HG02885 (cell line): ENCODE results near the gene RAD51B.

ENCODE experiments used
- ATAC-seq: cut with Tn5 transposase; IDR thresholded peaks from one replicate; pipeline ENCODE4 v1.9.1; 2021; ENCODE audit warnings: mild to moderate bottlenecking; ENCODE audit not compliant: unreplicated experiment, poor library complexity

Gene RAD51B

DNA sequence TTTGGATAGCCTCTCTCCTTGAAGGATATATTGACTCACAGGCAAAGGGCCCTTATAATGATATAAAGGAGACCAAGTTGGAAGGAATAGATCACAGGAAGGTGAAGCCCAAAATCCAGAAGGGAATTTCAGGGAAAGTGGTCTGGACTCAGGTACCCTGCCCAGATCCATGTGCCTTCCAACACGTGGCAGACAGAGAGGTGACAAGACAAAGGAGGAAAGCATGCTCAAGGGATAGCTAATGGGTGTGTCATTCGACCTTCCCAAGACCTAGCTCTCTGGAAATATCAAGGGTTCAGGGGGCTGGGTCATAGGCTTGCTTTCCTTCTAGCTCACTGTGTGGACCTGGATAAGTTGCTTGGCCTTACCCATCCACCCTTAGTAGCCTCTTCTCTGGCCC is 759.0 kb downstream of the RAD51B start:
- no peak for ATAC-seq

DNA sequence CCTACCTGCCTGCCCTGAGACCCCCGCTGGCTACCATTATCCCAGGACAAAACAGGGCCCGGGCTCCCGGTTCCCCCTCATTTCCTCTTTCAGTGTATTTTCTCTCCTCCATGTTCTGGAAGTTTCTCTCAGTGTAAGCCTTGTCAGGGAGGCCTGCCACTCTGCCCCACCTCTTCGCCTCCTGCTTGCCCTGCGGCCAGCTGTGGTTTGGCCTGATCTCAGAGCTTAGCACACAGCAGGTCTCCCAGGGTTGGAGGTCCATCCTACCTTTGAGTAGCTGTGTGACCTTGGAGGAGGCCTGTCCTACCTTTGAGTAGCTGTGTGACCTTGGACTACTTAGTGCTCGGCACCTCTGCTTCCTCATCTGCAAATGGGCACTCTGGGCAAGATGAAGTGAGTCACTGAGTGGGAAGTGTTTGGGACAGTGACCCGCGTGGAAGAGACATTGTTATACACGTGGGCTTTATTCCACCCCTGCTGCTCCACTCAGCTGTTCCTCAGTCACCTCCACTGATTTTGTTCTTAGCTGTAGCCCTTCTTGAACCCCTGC is 760.6 kb downstream of the RAD51B start:
- ATAC-seq: no peak

GRCh38 chr14:68580671-68581070 is 761.1 kb downstream of the RAD51B start:
- no peak for ATAC-seq

GRCh38 chr14:68583548-68584280 is 764.1 kb downstream of the RAD51B start:
- ATAC-seq: no peak

DNA sequence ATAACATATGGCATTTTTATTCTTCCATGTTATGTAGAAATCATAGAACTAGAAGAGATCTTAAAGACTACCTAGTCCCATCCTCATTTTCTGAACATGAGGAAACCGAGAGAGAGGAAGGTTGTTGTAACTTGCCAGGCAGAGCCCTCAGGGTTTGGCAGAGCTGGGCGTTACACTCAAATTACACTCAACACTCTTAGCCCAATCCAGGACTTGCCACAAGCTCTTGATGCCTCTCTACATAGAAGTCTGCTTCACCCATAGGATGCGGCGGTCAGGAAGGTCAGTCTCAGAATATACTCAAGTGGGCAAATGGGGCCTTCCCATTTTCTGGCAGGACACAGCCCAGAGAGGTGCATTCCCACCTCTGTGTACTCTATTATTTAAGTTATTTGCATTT is 765.2 kb downstream of the RAD51B start:
- no peak for ATAC-seq

- no peak for ATAC-seq
Measured at GRCh38 chr14:68585690-68586089, 766.1 kb downstream of the RAD51B start.

DNA sequence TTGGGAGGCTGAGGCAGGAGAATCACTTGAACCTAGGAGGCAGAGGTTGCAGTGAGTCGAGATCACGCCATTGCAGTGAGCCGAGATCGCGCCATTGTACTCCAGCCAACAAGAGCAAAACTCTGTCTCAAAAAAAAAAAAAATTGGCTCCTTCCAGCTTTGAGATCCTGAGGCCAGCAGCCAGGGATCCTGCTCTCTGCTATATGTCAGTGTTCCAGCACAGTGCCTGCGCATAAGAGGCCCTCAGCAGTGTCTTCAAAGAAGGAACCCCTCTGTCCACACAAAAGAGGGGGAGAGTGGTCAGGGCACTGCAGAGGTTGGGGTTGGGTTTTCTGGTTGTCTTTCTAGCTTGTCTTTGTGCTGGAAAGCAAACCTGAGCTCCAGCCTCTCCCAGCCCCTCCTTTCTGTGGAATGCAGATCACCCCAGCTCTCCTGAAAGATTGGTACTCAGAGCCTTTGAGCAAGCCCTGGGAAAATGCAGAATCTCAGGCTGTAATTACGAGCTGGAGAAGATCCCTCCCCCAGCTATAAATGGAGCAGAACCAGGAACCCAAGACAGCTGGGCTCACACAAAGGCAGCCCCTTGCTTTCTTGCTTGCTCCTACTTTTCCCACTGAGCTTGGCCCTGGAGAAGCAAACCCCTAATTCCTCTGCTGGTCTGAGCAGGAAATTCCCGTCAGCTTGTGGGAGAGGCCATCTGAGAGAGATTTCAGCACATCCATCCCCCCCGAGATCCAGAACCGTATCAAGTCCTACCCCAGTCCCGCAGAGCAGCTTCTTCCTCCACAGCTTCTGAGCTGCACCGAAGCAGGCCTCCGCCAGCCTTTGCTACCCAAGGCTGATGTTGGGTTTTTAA is 767.5 kb downstream of the RAD51B start:
- ATAC-seq: no peak

- ATAC-seq: no peak
Measured at GRCh38 chr14:68587931-68588330, 768.4 kb downstream of the RAD51B start.

DNA sequence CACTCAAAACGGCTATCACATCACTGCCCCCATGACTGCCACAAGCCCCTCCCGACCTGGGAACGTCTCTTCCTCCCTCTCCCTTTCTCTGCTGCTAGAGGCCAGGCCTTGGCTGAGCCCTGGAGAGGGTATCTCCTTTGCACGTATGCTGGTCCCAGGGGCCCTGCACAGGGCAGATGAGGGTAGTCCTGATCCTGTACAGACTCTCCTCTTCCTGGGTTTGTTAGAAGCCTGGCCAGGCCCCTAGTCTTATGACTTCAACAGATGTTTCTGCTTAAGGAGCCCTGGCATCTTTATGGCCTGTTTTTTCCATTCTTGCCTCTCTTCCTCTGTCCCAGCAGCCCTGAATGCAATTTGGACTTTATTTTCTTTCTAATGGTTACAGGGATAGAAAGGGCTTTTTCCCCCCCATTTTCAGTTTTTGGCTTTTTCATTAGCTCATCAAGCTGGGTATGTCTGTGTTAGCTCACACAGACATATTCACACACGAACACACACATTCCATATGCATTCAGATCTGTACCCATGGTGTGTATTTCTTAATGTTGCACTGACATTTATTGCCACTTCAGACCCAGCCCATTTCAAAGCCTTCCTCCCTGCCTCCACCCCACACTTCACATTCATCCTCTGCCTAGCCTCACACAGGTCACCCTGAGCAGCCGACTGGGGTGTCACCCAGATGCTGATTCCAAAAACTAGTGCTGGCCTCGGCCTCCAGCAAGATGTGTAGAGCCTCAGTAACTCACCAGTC is 770.0 kb downstream of the RAD51B start:
- ATAC-seq: no peak

DNA sequence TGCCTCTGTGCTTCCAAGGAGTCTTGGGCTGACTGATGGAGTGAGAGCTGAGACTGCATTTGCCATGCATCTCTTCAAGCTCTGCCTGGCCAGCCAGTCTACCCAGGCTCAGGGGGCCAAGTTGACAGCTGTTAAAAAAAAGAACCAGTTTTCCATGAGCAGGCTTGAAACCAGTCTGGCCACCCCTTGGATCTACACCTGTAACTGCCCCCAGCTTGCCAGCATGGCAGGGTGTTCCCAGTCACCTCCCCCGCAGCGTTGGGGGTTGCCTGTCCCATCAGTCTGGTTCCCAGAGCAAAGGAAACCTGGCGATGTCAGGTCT is 770.6 kb downstream of the RAD51B start:
- ATAC-seq: no peak

- ATAC-seq: no peak
Measured at GRCh38 chr14:68591786-68592185, 772.2 kb downstream of the RAD51B start.

GRCh38 chr14:68592948-68593556 is 773.5 kb downstream of the RAD51B start:
- ATAC-seq: no peak

GRCh38 chr14:68593806-68594536 is 774.4 kb downstream of the RAD51B start:
- no peak for ATAC-seq

DNA sequence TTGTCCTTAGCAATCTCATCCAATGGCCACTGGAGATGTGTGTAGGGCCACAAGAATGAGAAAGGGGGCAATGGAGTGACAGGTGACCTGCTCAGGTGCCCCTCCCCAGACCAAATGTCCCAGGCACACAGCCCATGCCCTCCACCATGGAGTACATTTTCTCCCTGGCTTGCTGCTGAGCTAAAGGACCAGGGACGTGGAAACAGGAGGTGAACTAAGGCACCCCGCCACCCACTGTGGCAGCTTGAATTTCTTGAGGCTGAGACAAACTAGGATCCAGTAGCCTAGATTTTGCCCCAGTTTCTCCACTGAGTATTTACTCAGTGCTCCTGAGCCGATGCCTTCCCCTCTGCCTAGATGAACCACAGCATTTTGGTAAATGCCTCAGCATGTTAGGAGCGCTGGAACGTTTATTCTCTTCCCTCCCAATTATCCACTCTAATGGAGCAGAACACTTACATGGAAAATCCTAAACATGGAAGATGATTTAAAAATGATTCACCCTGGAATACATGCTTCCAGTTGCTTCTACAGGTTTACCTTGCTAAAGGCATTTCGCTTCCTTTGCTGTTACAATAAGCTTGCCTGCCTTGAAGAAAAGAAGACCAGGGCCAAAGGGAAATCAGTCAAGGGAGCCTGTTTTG is 775.3 kb downstream of the RAD51B start:
- ATAC-seq: no peak

DNA sequence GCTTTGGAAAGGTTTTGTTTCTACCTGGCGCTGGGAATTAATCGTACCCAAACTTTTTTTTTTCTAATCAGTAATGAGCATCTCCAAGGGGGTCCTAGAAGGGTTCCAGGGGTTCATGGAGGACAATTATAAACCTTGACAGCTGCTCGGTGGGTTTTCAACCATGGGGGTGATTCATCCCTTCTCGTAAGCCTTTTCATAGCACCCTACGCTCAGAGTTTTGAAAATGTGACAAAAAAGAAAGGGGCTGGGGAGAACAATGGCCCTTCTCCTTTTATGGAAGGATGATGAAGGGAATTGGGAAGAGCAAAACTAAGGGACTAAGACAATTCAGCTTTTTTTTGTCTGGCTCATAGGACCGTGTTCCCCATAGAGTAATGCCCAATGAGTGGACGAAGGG is 776.6 kb downstream of the RAD51B start:
- ATAC-seq: no peak

DNA sequence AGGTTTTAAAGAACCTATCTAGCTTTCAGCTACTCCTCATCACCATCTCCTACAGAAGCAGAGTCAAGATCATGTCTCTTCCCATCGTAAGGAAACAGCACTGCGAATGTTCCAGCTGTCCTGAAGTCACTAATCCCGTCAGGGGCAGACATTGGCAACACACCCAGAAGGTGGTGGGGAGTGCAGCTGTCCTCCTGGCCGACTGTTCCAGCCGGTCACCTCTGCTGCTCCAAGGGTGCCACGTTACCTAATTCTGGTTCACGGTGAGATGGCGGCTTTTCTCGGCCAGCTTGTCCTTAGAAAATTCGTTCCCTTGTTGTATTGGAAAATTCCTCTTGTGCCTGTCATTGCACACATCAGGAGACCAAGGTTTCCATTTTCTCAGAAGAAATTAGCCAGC is 777.1 kb downstream of the RAD51B start:
- no peak for ATAC-seq

GRCh38 chr14:68598089-68598488 is 778.5 kb downstream of the RAD51B start:
- ATAC-seq: no peak

GRCh38 chr14:68598621-68599447 is 779.3 kb downstream of the RAD51B start:
- no peak for ATAC-seq
